ENCODE results near the gene TEAD4. TPM values are rescaled to one million over a fixed set of nuclear protein-coding genes. Genes with fewer than 3 reads are reported as not detected.

Gene TEAD4
- total and polyA plus RNA-seq, 2 experiments from 2014 or later: 68.1 to 145 TPM

GRCh38 chr12:3055026-3055703, 96.0 kb downstream of the TEAD4 start (continued):
- no peak for TF ChIP-seq ZNF462 (CRISPR knock-in tag; IDR thresholded peaks at IDR 0.05)
- no peak for TF ChIP-seq NANOG (IDR thresholded peaks at IDR 0.05; ENCODE audit: borderline replicate concordance)
- no peak for TF ChIP-seq ZNF331 (CRISPR knock-in tag; IDR thresholded peaks at IDR 0.05; ENCODE audit: low read depth)
- TF ChIP-seq, protein P1, sequence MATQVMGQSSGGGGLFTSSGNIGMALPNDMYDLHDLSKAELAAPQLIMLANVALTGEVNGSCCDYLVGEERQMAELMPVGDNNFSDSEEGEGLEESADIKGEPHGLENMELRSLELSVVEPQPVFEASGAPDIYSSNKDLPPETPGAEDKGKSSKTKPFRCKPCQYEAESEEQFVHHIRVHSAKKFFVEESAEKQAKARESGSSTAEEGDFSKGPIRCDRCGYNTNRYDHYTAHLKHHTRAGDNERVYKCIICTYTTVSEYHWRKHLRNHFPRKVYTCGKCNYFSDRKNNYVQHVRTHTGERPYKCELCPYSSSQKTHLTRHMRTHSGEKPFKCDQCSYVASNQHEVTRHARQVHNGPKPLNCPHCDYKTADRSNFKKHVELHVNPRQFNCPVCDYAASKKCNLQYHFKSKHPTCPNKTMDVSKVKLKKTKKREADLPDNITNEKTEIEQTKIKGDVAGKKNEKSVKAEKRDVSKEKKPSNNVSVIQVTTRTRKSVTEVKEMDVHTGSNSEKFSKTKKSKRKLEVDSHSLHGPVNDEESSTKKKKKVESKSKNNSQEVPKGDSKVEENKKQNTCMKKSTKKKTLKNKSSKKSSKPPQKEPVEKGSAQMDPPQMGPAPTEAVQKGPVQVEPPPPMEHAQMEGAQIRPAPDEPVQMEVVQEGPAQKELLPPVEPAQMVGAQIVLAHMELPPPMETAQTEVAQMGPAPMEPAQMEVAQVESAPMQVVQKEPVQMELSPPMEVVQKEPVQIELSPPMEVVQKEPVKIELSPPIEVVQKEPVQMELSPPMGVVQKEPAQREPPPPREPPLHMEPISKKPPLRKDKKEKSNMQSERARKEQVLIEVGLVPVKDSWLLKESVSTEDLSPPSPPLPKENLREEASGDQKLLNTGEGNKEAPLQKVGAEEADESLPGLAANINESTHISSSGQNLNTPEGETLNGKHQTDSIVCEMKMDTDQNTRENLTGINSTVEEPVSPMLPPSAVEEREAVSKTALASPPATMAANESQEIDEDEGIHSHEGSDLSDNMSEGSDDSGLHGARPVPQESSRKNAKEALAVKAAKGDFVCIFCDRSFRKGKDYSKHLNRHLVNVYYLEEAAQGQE (IDR thresholded peaks at IDR 0.05; ENCODE audit: unreplicated experiment): no peak
- no peak for TF ChIP-seq EZH2 (IDR thresholded peaks at IDR 0.05; ENCODE audit: low read depth, unreplicated experiment)
